LHCN-M2 (cell line): ENCODE measurements around the gene SYK. TPM values are rescaled to one million over a fixed set of nuclear protein-coding genes. Genes with fewer than 3 reads are reported as not detected.
A peak's percentile ranks its signal among the peaks of the same experiment; 100 is the strongest.
"Not testable (repeated sequence)": the region's sequence is repeated elsewhere in the genome, so short reads cannot be mapped to it uniquely, and the experiment has no call there.

ENCODE experiments used
- DNase-seq: peaks from one replicate; pipeline ENCODE4 v3.0.0-alpha.2; 2012; ENCODE audit warnings: low read depth
- total RNA-seq: library from RNA; depleted of rRNA; stranded (reverse); fragments of >200 nt; gene quantifications from 2 replicates; pipeline ENCODE4 v1.2.3, GENCODE V29; 2014

The SYK gene
- total RNA-seq, 1 experiment from 2014 or later: not detected

DNA sequence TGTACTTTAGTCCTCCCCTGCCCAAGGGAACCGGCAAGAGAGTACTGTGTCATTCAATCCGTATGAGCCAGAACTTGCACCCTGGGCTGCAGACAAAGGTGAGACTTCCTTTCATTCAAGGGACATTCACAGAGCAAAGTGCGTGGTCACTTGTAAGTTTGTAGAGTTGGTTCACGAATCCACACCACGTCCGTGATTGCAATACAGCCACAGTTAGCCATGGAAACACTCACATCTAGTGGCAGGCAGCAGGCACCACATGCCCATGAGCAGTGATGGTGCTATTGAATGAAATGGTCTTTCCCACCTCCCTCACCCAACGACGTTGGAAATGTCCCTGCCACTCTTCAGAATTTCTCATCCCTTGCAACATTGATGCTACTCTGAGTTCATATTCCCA, 72.6 kb downstream of the SYK start:
- no peak for DNase-seq

DNA sequence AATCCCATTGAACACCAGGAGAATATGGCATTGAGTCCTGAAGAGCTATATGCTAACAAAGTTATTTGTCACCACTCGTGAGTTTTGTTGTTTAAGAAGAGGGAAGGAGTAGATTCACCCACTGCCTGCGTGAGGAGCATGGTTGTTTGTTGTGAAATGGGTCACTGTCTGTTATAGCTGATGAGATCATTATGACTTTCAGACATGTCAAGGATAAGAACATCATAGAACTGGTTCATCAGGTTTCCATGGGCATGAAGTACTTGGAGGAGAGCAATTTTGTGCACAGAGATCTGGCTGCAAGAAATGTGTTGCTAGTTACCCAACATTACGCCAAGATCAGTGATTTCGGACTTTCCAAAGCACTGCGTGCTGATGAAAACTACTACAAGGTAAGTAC, 76.9 kb downstream of the SYK start:
- DNase-seq: no peak

DNA sequence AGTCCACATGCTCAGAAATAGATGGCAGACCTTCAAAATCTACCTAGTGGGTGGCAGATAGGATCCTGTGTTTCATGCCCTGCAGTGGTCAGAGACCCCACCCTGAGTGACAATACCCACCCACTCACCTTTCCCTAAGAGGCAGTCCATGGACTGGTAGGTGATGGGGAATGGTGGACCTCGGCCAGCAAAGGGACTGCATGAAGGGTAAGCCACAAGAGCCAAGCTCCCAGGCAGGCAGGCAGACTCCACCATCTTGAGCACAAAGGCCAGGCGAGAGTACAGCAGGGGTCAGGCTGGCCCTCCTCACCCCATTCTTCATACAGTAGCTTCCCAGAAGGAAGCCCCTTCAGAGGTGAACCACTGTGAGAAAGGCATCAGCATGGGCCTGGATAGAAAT, 78.4 kb downstream of the SYK start:
- no peak for DNase-seq

DNA sequence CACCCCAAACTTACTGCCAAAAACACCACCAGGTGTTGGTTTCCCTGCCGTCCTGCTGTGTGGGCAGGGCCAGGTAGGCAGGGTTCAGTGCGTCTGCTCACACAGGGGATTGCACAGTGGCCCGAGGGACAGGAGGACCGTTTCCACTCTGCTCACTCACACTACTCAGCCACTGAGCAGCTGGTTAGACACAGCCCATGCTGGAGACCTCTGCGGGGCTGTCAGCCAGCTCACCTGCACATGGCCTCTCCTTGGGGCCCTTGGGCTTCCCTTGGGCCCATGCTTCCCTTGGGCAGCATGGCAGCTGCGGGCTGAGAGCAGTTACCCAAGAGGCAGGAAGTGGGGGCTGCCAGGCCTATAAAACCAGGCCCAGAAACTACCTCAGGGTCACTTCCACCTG, 79.0 kb downstream of the SYK start:
- no peak for DNase-seq

DNA sequence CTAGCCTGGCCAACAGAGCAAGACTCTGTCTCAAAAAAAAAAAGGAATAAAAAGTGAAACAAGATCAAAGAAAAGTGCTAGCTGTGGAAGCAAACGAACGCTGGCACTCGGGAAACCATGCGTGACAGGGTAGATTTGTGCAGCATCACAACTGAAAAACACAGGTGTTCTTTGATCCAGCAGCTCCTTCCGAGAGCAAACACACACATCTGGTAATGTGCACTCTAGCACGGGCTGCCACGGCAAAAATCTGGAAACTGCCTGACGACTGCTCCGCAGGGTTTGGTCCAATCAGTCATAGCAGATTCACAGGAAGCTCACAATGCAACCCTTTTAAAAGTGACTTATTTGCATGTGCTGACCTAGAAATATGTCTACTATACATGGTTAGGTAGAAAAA, 80.0 kb downstream of the SYK start:
- no peak for DNase-seq

DNA sequence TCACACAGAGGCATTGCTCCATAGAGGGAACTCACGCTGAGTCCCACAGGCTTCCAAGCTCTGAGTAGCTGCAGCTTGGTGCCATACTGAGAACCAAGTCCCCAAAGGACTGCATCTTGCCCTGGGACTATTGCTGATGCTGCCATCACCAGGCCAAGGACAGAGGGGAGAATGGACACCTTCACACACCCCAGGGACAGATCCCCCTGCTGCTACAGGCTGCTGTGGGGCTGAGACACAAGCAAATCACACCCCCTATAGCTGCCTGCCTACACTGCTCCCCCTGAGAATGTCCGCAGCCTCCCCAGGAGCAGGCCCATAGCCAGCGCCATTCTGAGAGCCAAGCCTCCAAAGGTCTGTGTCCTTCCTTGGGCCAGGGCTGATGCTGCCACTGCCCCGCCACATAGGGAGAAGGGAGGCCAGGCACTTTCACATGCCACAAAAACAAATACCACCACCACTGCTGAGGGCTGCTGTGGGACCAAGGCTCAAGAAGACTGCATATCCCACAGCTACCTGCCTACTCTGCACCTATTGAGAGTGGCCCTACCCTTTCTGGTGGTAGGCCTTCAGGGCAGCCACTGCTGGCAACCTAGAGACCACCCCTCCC, 81.5 kb downstream of the SYK start:
- DNase-seq: no peak

DNA sequence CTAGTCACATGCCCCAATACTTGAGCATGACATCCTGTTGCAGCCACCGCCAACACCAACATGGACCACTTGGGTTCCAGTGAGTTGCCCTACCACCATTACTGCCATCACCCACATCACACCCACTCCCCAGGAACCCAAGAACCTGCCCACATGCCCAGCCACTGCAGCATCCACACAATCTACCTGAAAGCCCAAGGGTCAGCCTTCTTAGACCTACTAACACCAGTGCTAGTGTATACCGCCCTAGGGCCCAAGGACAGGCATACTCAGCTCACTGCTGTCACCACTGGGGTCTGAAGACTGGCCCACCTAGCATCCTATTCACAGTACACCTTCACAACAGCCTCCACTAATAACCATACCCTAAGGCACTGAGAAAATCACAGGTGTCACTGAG, 82.0 kb downstream of the SYK start:
- DNase-seq: no peak

DNA sequence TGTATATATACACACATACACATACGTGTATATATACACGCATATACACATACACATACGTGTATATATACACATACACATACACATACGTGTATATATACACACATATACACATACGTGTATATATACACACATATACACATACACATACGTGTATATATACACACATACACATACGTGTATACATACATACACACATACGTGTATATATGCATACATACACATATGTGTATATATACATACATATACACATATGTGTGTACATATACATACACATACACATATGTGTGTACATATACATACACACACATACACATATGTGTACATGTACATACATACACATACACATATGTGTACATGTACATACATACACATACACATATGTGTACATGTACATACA, 82.6 kb downstream of the SYK start:
- DNase-seq: no peak

DNA sequence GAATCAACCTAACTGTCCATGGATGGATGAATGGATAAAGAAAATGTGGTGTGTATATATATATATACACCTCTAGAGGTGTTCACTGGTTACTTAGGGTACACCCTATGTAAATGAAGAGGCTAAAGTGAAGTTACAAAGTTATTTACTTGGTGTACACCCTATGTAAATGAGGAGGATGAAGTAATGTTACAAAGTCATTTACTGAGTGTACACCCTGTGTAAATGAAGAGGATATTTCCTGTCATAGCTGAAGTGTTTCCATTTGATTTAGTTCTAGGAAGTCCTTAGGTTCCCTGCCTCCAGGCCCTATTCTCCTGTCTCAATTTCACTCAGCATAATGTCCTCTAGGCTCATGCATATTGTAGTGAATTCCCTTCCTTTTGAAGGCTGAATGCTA, 85.2 kb downstream of the SYK start:
- DNase-seq: not testable (repeated sequence)

DNA sequence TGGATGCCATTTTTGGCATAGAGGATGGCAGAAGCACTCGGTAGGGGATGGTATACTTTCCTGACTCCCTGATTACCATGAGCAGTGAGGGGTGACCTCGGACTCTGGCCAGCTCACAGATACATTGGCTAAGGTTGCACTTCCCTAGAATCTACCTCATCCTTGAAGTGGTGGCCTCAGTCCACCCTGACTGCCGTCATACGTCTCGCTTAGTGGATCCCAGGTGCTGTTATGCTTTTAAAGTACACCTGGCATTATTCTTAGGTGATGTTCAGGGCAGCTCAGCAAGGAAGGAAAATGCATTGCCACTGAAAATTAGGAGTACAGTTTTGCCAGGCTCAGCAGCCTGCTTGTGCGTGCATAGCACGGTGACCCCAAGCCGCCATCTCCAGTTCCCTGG, 87.3 kb downstream of the SYK start:
- DNase-seq: no peak

DNA sequence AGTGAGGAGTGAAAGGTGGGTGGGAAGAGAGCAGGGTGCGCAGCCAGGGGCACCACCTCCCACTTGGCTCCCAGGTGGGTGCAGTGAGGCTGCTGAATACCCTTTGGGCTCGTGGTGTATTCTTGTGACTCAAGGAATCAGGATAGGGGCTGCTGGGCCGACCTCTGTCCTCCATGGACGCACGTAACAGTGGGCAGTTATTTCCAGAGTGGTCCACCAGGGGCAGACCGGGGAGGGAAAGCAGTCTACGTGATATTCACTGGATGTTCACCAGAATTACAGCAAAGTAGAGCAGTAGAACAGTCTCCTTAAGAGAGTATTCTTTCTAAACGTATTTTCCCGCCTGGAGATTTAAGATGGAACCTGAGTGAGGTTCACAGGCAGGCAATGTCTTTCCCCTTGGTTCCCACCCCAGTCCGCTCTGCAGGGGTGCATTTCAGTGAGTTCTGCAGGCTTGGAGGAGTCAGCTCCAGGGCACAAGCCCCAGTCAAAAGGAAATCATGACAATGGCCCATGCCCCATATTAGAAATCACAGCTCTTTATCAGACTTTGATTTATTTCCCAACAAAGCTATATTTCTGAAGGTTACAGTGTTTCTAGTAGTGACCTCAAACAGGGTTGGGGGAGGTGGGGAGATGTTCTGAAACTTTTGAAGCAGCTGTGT, 88.7 kb downstream of the SYK start:
- no peak for DNase-seq

DNA sequence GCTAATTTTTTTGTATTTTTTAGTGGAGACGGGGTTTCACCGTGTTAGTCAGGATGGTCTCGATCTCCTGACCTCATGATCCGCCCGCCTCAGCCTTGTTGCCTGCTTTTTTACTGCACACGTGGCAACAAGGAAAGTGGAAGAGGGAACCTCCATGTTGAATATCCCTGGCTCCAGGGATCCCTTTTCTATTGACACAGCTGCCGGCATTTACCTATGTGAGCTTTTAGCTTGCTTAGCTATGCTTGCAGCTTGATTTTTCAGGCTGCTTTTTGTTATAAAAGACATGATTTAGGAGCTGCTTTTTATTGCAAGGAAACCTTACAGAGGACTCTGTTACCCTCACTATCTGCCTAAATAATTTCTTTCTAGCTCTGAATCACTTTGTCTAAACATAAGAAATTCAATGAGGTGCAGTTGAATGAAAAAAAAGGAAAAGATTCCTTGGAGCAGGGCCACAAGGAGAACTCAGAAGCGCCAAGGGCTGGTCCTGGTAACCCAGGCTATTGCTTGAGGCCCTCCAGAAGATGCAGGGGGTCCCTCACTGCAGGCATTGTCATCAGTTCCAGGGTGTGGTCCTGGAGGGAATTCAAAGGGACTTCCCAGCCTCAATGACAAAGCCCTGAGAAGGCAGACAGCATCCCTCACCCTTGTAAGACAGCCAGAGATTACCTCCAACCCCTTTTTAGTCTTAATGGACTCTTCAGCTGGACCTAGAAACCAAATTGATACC, 89.9 kb downstream of the SYK start:
- no peak for DNase-seq

DNA sequence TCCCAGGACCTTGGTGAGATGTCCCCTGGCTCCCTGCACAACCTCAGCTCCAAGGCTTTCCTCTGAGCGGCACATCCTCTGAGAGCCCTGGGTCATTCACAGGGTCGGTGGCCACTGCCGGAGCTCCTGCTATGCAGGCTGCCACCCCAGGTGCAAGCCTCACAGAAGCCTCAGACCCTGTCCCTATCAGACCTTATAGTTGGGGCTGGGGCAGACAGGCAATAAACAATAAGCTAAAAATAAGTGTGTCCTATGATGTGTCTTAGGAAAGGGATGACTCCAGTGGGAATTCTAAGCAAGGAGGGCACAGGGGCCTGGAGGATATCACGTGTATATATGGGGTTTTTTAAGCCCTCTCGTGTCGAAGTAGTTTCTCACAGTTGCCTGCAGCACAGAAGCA, 91.3 kb downstream of the SYK start:
- no peak for DNase-seq

DNA sequence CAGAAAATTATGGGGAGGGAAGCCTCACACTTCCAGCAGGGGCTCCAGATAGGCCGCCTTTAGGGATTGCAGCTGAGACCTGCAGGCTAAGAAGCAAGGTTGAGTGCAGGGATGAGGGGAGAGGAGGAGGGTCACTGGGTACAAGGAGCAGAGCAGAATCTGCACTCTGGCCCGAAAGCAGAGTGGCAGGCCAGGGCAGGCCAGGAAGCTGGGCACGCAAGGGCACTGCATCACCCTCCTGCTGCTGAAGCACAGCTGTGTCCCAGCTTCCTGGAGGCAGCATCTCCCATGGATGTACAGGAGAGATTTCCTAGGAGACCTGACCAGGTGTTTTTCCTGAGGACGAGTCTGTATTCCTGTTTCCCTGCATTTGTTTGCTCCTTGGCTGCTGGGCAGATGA, 92.1 kb downstream of the SYK start:
- DNase-seq: no peak

DNA sequence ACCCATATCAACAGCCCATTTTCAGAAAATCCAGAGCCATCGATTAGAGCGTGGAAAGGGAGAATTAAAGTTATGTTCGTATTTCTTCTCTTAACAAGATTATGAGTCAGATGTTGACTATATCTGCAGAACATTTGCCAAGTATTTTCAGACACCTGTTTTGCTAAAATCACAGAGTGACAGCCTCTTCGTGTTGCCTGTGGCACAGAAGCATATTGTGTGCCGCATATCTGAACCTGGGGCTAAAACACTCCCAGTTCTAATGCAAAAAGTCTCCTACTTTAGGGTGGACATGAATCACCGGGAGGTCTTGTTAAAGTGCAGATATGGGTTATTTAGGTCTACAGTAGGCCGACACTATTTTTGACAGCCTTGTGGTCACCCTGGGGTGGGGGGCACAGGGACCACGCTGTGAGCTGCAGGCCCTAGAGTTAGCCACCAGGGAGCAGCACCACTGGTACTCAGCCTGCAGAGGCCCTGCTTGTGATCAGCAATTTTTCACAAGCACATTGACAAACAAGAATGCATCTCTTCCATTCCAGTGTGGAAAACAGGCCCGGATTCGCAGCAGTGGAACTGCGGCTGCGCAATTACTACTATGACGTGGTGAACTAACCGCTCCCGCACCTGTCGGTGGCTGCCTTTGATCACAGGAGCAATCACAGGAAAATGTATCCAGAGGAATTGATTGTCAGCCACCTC, 93.5 kb downstream of the SYK start:
- DNase-seq: peak; percentile 74

DNA sequence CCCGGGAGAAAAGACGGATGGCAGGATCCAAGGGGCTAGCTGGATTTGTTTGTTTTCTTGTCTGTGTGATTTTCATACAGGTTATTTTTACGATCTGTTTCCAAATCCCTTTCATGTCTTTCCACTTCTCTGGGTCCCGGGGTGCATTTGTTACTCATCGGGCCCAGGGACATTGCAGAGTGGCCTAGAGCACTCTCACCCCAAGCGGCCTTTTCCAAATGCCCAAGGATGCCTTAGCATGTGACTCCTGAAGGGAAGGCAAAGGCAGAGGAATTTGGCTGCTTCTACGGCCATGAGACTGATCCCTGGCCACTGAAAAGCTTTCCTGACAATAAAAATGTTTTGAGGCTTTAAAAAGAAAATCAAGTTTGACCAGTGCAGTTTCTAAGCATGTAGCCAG, 94.2 kb downstream of the SYK start:
- no peak for DNase-seq

DNA sequence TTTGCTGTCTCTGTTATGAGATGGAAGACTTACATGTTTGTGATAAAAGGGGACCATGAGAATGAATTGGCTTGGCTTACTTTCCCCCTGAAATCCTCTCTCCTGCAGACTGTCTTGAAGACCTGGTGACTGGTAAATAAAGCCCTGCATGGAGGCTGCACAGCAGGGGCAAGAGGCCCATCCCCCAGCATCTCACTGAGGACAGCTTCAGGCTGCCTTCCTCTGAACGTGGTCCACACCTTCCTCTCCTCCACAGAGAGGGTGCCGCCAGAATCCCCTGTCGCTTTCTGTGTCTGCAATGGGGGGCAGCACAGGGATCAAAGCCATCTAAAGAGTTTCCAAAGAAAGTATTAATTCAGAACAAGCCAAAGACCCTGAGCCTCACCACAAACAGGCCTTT, 94.6 kb downstream of the SYK start:
- DNase-seq: no peak

DNA sequence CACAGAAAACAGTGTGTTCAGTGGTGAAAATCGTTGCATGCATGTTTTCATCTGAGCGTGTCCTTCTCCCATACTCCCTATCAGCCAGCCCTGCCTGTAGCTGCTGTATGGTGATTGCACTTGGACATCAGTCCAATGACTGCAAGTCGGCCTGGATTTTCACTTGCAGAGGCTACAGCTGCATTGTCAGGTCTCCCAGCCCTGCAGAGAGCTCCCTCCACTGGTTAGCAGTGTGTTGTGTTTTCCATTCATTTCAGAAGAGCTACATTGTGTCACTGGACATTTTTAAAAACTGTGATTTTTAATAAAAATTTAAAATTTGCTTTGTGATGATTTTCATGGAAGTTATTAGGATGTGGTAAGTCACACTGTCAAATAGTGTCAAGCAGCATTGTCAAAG, 96.6 kb downstream of the SYK start:
- DNase-seq: peak; percentile 2

DNA sequence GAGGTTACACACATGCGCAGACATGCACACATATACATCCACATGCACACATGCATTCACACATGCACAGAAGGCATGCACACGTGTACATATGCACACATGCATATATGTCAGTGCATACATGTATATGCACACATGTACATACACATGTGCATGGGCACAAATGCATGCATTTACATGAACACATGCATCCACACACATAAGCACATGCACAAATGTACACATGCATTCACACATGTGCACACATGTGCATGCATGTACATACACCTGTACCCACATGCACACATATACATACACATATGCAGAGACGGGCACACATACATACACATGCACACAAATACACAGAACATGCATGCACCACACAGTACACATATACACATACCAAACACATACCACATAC, 97.7 kb downstream of the SYK start:
- DNase-seq: no peak

DNA sequence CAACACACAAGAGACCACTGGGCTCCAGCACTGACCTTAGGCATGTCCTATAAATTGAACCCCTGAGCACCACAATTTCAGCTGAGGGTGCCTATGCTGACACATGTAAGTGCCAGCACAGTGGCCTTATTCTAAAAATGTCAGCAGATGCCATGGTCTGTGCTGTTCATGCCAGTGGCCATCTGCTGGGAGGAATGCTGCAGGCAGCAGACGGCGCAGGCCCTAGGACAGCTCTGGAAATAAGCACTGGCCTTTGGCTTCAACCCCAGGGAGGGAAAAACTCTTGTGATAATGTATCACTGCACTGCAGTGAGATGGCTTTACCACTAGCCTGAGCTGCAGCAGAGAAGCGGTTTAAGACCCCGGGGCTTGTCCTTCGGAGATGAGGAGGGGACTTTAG, 98.5 kb downstream of the SYK start:
- DNase-seq: peak; percentile 11

DNA sequence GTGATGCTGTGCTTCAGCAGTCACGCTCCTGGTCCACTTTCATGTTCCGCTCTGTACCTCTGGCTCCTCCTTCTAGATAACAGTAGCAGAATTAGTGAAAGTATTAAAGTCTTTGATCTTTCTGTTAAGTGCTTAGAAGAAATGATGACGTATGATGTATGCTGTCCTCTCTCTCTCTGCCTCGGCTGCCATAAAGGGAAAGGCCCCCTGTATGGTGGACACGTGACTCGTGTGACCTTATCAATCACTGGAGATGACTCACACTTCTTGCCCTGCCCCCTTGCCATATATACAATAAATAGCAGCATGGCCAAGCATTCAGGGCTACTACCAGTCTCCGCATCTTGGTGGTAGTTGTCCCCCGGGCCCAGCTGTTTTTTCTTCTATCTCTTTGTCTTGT, 100.3 kb downstream of the SYK start:
- no peak for DNase-seq

DNA sequence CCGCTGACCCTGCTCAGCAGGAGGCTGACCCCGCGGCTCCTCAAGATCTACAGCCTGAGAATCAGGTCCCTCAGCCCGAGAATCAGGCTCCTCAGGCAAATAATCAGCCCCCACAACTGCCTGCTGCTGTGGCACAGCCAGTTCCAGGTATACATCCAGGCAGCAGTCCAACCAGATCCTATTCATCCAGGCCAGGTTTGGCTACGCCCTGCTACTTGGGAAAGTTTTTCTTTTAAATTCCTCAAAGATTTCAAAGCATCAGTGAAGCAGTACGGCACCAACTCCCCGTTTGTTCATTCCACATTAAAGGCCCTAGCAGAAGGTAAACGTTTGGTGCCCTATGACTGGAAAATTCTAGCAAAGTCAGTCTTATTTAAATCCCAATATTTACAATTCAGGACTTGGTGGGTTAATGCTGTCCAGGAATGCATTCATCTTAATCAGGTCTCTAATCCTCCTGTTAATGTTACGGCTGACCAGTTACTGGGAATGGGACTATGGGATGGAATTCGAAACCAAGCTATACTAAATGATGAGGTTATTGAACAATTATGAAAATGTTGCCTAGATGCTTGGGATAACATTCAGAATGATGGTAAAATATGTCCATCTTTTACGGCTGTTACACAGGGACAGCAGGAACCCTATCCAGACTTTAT, 102.3 kb downstream of the SYK start:
- no peak for DNase-seq
